ENCODE measurements around the gene F11.
"Not testable (repeated sequence)": the region's sequence is repeated elsewhere in the genome, so short reads cannot be mapped to it uniquely, and the experiment has no call there.

F11 gene

DNA sequence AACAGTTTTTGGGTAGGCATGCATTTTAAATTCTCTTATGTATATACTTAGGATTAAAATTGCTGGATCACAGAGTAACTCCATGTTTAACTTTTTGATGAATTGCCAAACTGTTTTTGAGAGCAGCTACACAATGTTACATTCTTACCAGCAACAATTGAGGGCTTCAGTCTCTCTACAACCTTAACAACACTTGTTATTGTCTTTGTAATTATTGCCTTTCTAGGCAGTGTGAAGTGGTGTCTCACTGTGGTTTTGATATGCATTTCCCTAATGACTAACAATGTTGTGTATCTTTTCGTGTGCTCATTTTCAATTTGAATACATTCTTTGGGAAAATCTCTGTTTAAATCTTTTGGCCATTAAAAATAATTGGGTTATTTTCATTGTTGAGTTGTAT, 17.3 kb upstream of the F11 start:
- DNase-seq = peak in 1 of 42 donors; percentile 10
- intact Hi-C loops (cut with DNase I) = no loop called here

DNA sequence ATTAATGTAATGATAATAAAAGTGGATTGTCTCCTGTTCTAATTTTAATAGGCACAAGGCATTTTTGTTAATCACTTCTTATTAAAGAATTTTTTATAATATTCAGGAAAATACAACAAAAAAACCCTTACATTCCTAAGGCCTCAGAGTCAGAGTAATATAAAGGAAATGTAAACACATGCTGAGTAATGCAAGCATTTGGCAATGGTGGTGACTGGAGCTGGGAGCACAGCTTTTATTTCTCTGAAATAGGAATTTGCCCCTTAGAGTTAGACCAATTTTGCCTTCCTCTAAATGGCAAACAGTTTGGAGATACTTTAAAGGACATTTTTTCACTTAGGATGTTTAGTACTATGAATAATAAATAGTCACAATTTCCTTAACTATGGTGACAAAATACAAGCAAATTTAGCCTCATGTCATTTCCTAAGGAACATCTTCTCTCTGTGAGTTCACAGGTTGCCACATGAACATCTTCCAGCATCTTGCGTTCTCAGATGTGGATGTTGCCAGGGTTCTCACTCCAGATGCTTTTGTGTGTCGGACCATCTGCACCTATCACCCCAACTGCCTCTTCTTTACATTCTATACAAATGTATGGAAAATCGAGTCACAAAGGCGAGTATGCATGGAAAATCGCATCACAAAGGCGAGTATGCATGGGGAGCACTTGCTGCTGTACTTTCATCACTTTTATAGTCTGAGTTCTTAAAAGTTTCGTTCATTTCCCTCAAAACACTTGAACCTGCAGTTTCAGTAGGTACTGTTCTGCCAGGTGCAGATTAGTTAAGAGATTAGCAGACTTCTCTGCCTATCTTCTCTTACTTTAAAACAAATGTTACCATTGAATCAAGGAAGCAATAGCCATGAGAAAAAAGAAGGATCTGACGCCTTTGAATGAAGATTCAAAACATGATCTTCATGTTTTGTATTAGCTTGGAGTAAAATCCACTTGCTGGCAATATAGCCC, 15.9 kb upstream of the F11 start:
- intact Hi-C loops (cut with DNase I) = no loop called here
- DNase-seq = no peak

DNA sequence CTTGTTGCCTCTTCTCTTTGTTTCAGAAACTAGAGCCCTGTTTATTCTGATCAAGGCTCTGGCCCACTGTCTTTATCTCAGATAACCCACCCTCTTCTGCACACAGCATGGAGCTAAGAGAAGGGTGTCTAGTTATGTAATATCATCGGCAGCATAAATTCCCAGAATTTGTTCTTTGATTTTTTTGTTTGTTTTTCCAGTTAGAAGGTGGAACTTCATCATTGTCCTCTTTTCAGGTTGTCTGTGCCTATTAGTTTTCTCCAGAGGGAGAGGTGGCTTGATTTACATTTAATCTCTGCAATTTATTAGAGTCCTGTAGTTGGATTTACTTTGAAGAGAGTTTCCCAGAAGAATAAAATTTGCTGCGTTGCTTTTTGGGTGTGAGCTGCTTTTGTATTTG, 15.2 kb upstream of the F11 start:
- intact Hi-C loops (cut with DNase I) = no loop called here
- no peak for DNase-seq

- intact Hi-C loops (cut with DNase I) = no loop called here
- no peak for DNase-seq
These were observed 10.9 kb upstream of the F11 start for GRCh38 chr4:186255122-186255521.

DNA sequence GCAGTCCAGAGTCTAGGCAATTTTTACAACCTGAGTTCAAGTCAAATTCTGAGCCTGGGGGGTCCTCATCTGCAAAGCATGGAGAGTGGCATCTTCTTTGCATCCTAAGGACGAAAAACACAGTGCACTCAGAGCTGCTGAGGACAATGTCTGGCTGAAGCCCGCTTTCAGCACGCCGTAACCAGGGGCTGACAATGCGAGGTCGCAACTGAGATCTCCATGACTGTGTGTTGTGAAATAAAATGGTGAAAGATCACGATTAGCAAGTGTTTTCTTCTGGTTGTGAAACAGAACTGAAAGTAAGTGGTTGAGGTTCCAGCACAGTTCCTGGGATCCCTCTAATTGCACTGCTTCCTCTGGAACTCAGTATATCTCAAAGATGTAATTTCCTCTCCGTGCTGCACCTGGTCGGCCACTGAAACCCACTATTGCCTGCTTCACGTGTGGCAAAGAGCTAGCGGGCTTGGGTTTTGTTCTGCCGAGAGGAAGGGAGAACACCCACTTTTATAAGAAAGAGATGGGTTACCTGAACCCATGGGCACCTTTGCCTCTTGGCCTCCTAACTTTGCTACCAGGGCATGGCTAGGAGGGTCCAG, 7.7 kb upstream of the F11 start:
- intact Hi-C loops (cut with DNase I) = no loop called here
- no peak for DNase-seq

DNA sequence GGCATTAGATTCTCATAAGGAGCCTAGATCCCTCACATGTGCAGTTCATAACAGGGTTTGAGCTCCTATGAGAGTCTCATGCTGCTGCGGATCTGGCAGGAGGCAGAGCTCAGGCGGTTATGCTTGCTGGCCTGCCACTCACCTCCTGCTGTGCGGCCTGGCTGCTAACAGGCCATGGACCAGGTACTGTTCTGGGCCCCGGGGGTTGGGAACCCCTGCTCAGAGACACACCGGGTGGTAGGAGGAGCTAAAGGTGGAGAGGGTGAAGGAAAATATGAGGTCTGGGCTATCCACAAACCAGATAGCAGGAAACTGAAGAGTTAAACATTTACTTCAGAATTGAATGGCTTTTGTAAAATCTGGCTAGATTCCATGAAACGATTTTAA, 5.9 kb upstream of the F11 start:
- DNase-seq = no peak
- intact Hi-C loops (cut with DNase I) = no loop called here

DNA sequence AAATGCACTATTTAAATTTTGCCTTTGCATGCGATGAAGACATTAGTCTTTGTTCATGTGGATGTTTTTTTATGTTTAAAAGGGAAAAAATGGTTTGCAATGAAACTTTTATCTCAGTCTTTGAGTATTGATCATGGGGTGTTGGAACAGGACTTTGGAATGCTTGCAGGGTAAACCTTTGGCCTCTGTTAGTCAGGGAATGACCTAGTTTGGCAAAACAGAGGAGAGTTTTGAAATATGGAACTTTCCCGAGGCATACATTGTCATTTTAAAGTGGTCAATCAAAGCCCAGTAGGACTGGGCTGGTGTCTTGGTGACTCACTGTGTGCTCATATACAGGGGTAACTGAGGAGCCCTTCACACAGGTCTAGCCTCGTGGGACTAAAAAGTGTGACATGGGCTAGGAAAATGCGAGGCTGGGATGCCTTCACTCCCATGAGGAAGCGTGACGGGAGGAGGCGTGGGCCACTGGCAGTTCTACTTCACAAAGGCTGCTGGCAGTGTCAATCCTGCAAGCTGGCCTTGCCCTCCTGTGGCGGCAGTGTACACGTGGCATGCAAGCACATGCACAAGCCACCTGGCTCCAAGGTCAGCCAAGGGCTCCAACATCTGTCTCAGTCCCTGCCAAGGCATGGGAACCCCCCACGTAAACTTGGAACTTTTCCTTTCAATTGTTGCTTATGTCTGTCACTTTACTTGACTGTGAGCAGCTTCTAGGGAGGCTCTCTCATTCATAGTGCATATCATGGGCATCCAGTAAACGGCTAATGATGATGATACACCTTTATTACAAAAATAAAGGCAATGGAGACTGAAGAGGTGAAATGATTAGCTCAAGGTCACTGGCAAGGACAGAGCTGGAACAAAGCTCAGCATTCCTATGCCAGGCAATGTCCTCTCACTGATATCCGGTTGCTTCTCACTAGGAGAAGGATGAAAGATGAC, 5.2 kb upstream of the F11 start:
- no peak for DNase-seq
- intact Hi-C loops (cut with DNase I) = no loop called here

DNA sequence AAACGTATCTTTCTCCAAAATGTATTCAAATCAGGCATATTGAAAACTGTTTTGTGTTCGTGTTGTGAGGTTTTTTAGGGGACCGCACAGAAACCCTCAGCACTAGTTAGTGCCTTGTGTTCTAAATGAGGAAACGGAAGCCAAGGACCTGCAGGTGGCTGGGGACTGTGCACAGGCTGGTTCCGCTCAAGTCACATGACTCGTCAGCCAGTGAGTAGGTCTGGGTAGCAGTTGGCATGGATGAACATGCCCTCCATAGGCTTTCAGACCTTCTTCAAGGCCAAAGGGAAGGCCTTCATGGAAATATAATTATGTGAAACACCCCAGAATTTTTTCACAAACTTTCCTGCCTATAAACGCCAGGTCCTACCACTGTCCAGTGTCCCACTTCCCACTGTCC, 1.3 kb upstream of the F11 start:
- intact Hi-C loops (cut with DNase I) = no loop called here
- no peak for DNase-seq

GRCh38 chr4:186265250-186265649, 739 bp upstream of the F11 start:
- intact Hi-C loops (cut with DNase I); DNase-seq: not testable (repeated sequence)

DNA sequence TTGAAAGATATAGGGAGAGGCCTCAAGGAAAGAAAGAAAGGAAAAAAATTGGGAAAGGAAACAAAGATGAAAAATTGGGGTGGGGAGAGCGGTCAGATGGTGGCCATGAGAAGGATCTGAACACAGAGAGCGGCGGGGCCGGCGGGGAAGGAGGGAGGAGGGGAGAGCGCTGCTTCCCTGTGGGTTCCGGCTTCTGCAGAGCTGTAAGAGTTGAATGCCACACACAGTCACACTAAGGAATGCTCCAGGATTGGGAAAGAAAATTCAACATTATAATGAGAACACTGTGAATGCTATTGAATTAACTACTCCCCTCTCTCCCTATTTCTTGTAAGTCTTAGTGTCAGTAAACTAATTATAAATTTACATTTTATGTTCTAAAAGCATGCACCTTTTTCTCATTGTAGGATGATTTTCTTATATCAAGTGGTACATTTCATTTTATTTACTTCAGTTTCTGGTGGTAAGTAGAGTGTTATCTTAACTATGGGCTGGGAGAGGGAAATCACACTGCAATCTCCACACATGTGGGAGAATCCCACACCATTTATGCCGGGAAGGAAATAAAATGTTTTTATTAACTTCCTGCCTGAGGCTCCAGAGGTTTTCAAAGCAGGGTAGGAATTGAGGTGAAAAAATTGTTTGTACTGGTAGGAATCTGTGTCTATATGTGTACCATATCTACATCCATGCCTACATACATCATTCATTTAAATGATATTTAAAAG, 904 bp downstream of the F11 start:
- no peak for DNase-seq
- intact Hi-C loops (cut with DNase I) = no loop called here

- intact Hi-C loops (cut with DNase I) = no loop called here
- DNase-seq = peak in 1 of 42 donors; percentile 5
These were observed 5.2 kb downstream of the F11 start for GRCh38 chr4:186271081-186271678.

- intact Hi-C loops (cut with DNase I) = no loop called here
- DNase-seq = no peak
These were observed 6.9 kb downstream of the F11 start for GRCh38 chr4:186272699-186273391.

GRCh38 chr4:186273392-186273789, 7.4 kb downstream of the F11 start:
- intact Hi-C loops (cut with DNase I); DNase-seq: not testable (repeated sequence)

GRCh38 chr4:186283311-186283710, 17.3 kb downstream of the F11 start:
- intact Hi-C loops (cut with DNase I) = no loop called here
- no peak for DNase-seq

GRCh38 chr4:186285147-186285546, 19.2 kb downstream of the F11 start:
- no peak for DNase-seq
- intact Hi-C loops (cut with DNase I) = no loop called here

GRCh38 chr4:186286581-186286980, 20.6 kb downstream of the F11 start:
- no peak for DNase-seq
- intact Hi-C loops (cut with DNase I) = no loop called here

- intact Hi-C loops (cut with DNase I) = no loop called here
- no peak for DNase-seq
These were observed 25.4 kb downstream of the F11 start for GRCh38 chr4:186291256-186291890.

GRCh38 chr4:186294160-186294559, 28.2 kb downstream of the F11 start:
- no peak for DNase-seq
- intact Hi-C loops (cut with DNase I) = no loop called here

All from head of caudate nucleus (tissue), 42 donors.